DMS114 treated with DMSO at 0.1 percent for 48 hours (cell line): ENCODE results near the gene RABL6.

Experiments used
- DNase-seq: peaks from one replicate; lab custom pipeline; 2025; ENCODE audit not compliant: unreplicated experiment; lab: John Stamatoyannopoulos, UW

The RABL6 gene

GRCh38 chr9:136845465-136846260, 37.9 kb downstream of the RABL6 start:
- no peak for DNase-seq

GRCh38 chr9:136846376-136847087, 38.8 kb downstream of the RABL6 start:
- DNase-seq: no peak

- peak; percentile 13 for DNase-seq
These were observed 39.5 kb downstream of the RABL6 start for GRCh38 chr9:136847088-136847825.

- DNase-seq: peak; percentile 51
These were observed 40.2 kb downstream of the RABL6 start for GRCh38 chr9:136847826-136848392.

GRCh38 chr9:136848393-136849037, 40.8 kb downstream of the RABL6 start:
- DNase-seq: peak; percentile 54

- DNase-seq: peak; percentile 94
These were observed 41.6 kb downstream of the RABL6 start, which contains the start of gene PHPT1 for GRCh38 chr9:136849038-136849959. TSS of gene PHPT1 (plus strand) at chr9:136849409. CDS start at chr9:136849431, 22 bp downstream.

GRCh38 chr9:136849960-136850865, 42.5 kb downstream of the RABL6 start:
- DNase-seq: no peak

- DNase-seq: no peak
These were observed 43.4 kb downstream of the RABL6 start for GRCh38 chr9:136850866-136851775.

- no peak for DNase-seq
These were observed 44.4 kb downstream of the RABL6 start, which contains the start of gene MAMDC4 for GRCh38 chr9:136851941-136852663. TSS of gene MAMDC4 (plus strand) at chr9:136852346. CDS start at chr9:136852417, 71 bp downstream.

GRCh38 chr9:136852664-136853595, 45.2 kb downstream of the RABL6 start:
- no peak for DNase-seq

- DNase-seq: no peak
These were observed 45.9 kb downstream of the RABL6 start for GRCh38 chr9:136853596-136854112.

GRCh38 chr9:136854113-136854841, 46.5 kb downstream of the RABL6 start:
- DNase-seq: no peak

- DNase-seq: no peak
These were observed 47.2 kb downstream of the RABL6 start for GRCh38 chr9:136854842-136855460.

- no peak for DNase-seq
These were observed 47.8 kb downstream of the RABL6 start for GRCh38 chr9:136855461-136856078.
